Stimulated activated CD4-positive, alpha-beta T cell treated with anti-CD3 and anti-CD28 coated beads, Interleukin-2, amount 100 ng/mL, for 48 hours (primary cell): ENCODE results near the gene FBN3.
"Not testable (repeated sequence)": the region's sequence is repeated elsewhere in the genome, so short reads cannot be mapped to it uniquely, and the experiment has no call there.

Experiments
- DNase-seq, 2 donors: peaks; one replicate each; pipeline ENCODE4 v3.0.0-alpha.2; 2020

Gene FBN3

DNA sequence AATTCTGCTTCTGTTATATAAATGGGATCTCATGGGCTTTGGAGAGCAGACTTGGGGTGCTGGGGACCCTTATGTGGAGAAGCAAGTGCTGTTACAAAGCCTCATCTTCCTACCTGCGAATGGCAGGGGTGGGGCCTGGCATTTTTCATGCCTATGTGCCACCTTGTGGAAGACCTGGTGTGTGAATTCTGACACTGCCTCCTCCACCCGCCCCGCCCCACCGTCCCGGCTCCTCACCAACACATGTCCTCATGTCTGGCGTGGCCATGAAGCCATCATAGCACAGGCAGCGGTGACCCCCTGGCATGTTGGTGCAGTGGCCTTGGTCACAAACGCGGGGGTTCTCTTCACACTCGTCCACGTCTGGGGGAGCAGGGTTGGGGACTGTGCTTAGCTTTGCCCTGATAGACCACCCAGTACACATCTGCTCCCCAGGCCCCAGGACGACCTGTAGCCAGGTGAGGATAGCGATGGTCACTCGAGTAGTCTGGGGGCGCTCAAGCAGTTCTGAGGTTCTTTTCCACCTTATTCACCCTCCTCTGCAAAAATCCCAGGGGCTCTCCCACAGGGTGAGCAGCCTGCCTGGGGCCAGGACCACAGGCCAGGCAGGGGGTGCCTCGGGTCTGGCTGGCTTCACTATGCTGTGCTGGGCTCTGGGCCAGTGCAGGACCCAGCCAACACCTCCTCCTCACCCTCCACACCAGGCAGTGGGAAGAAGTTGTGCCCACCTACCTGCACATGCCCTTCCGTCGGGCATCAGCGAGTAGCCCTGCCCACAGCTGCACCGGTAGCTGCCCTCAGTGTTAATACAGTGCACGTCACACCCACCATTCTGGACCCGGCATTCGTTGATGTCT is 32.7 kb downstream of the FBN3 start:
- no peak for DNase-seq

DNA sequence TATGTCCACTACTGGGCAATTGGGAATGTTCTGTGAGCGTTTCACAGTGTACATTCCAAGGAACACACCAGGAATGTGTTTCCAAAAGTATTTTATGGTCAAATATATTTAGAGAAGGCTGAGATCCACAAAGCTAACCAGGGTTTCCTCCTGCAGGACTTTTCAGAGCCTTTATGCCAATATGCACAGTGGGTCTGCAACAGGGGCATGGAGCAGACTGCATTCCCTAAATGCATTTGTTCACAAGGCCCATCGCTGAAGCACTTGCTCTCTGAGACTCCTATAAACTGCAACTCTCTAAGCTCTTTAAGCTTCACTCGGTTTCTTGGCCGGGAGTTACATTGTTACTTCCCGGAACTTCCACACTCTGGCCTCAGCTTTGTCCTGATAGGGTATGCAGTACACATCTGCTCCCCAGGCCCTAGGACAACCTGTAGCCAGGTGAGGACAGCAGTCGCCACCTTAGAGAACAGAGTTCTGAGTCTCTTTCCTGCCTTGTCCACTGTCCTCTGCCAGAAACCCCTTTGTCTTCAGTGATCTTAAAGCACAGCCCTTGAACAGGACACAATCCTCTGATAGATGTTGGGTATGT is 33.5 kb downstream of the FBN3 start:
- no peak for DNase-seq

DNA sequence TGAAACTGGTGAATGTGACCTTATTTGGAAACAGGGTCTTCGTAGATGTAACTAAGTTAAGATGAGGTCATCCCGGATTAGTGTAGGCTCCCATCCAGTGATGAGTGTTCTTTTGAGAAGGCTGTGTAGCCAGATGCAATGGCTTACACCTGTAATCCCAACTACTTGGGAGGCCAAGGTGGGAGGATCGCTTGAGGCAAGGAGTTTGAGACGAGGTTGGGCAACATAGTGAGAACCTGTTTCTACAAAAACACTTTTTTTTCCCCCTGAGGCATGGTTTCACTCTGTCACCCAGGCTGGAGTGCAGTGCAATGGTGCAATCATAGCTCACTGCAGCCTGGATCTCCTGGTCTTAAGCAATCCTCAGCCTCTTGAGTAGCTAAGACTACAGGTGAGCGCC is 36.4 kb downstream of the FBN3 start:
- DNase-seq: no peak

DNA sequence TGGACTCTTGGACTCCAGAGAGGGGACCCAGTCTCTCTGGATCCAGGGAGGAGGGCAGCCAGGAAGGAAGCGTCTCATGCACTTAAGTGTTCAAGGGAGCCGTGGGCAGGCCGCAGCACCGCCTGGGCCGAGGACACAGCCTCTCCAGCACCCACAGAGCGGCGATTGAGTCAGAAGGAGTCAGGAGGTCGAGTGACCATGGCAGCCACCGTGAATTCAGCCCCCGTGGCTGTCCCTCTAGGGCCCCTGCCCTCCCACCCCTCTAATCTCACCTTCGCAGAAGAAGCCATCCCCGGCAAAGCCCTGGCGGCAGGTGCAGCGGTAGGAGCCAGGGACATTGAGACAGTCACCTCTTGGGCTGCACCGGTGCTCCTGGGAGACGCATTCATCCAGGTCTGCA is 38.0 kb downstream of the FBN3 start:
- DNase-seq: no peak

DNA sequence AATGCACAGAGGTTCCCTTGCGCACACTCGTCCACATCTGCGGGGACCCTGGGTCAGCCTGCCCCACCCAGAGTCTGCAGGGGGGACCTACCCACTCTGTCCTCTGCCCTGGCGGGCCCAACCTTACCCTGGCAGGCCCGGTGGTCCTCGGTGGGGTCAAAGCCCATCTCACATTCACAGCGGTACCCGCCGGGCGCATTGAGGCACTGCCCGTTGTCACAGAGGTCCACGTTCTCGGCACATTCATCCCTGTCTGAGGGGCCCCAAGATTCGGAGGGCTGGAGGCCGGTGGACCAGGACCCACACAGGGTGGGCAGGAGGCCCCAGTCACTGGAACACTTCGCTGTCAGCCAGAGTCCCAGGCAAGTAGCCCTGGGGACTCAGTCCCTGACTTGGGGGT is 38.5 kb downstream of the FBN3 start:
- DNase-seq: no peak

DNA sequence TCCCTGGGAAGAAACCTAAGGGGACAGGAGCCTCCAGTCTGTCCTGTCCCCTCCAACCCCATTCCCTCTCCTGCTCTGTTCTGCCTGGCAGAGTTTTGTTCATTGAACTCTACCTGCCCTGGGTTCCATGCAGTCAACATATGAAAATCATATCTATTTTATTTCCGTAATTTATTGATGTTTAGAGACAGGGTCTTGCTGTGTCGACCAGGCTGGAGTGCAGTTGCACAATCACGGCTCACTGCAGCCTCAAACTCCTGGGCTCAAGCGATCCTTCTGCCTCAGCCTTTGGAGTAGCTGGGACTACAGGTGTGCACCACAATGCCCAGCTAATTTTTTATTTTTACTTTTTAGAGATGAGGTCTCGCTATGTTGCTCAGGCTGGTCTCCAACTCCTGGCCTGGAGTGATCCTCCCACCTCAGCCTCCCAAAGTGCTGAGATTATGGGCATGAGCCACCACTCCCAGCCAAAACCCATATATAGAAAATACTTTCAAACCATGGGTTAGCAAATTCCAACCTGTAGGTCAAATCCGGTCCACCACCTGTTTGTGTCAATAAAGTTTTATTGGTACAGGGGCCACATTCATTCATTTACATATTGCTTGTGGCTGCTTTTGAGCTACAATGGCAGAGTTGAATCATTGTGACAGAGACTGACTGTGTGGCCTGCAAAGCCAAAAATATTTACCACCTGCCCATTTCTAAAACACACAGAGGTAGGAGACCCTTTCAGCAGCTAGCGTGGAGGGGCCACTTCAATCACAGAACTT is 39.3 kb downstream of the FBN3 start:
- no peak for DNase-seq

DNA sequence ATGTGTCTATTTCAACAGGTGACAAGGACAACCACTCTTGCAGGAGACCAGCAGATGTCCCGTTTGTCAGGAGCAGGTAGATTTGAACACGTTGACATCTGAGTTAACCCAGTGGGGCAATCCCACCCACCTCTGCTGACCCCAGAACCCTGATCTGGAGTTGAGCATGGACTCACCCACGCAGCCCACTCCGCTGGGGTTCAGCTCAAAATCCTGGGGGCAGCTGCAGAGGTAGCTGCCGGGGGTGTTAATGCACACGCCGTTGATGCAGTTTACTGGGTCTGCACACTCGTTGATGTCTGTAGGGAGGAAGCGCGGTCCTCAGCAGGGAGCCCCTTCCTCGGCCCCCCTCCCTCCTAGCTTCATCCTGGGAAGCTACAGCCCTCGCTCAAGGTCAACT is 39.9 kb downstream of the FBN3 start:
- no peak for DNase-seq

DNA sequence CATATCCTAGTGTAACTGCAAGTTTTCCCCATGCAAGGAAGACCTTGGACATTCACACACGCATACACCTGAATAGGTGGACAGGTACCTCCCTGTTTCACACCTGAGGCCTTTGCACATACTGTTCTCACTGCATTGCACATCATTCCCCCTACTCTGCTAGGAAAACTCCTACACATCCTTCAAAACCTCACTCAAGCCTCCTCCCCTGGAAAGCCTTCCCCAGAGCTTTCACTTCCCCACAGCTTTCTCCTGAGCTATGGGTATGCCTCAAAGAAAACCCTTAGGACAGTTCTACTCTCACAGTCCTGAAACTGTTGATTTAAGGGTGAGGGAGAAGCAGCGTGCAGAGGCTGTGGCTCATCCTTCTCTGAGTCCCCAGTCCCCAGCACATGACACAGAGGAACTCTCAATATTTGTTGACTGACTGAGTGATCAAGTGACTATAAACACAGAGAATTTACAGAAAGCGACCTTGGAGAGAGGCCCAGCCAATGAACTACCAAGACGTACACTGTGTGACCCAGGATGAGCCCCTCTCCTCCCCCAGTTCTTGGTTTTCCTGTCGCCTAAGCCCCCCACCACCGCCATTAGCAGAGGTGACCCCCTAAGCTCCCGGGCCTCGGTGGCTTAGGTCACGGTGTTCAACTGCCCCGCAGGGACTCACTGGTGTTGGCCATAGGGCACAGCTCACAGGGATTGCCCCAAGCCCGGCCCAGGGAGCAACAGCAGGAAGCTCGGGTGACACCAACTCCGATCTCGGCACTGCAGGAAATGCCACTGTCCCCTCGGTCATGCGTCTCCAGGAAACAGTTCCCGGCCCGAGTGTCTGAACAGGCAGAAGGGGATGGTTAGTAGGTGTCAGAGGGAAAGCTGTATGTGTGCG is 40.6 kb downstream of the FBN3 start:
- no peak for DNase-seq

DNA sequence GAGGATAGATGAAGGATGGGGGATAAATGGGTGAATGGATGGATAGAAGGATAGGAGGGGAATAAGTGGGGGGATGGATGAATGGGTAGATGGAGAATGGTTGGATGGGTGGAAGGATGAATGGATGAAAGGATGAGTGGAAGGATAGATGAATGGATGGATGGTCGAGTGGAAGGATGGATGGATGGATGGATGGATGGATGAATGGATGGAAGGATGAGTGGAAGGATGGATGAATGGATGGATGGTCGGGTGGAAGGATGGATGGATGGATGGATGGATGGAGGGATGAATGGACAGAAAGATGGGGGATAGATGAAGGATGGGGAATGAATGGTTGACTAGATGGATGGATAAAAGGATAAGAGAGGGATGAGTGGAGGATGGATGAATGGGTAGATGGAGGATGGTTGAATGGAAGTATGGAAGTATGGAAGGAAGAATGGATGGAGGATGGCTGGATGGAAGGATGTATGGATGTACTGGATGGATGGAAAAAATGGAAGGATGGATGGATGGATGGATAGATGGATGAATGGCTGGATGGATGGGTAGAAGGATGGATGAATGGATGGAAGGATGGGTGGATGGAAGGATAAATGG is 42.0 kb downstream of the FBN3 start:
- no peak for DNase-seq

DNA sequence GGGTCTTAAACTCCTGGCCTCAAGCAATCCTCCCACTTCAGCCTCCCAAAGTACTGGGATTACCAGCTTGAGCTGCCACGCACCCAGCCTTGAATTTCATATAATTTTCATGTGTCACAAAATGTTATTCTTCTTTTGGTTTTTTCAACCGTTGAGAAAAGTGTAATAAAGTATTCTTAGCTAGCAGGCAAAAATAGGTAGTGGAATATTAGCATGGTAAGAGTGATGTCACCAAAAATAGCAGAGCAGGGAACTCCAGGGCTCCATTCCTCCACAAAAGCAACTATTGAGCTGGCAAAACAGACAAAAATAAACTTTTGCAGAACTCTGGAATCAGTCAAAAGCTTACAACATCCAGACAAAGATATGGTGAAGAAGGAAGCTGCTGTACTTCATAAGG is 43.9 kb downstream of the FBN3 start:
- DNase-seq: no peak

DNA sequence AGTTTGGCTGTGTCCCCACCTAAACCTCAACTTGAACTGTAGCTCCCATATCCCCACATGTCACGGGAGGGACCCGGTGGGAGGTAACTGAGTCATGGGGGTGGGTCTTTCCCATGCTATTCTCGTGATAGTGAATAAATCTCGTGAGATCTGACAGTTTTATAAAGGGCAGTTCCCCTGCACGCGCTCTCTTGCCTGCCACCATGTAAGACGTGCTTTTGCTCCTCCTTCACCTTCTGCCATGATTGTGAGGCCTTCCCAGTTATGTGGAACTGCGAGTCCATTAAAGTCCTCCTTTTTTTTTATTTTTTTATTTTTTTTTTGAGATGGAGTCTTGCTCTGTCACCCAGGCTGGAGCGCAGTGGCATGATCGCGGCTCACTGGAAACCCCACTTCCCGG is 47.5 kb downstream of the FBN3 start:
- DNase-seq: not testable (repeated sequence)

DNA sequence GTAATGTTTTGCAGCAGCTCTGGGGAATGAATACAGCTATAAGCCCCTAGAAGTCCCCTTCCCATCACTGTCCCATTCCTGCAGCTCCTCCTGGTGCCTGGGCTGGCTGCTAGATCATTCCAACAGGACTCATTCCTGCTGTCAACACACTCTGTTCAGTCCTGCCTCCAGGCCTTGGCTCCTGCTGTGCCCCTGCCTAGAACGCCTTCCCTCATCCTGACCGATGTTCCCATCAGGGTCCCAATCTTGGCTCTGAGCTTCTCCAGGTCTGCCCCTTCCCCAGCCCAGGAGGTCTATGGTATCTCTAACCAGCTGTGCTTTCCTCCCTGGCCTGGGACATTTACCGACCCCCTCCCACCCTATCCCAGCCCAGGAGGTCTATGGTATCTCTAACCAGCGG is 48.1 kb downstream of the FBN3 start:
- no peak for DNase-seq

DNA sequence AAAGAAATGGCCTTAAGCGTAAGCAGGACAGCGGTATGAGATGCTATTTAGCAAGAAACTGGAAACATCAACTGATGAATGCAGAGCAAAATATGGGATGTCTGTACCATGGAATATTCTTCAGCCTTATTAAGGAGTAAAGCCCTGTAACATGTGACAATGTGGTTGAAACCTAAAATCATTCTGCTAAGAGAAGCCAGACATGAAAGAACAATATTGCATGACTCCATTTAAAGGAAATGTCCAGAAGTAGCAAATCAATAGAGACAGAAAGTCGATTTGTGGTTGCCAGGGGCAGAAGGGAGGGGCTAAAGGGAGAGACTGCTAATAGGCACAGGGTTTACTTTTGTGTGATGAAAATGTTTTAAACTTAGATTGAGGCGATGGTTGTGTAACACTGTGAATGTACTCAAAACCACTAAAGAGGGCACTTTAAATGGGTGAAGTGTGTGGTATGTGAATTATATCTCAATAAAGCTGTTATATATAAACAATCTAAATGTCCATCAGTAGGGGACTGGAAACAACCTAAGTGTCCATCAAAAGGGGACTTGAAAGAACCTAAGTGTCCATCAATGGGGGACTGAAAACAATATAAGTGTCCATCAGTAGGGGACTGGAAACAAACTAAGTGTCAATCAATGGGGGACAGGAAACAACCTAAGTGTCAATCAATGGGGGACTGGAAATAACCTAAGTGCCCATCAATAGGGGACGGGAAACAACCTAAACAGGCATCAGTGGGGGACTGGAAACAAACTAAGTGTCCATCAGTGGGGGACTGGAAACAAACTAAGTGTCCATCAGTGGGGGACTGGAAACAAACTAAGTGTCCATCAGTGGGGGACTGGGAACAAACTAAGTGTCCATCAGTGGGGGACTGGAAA is 51.5 kb downstream of the FBN3 start:
- DNase-seq: no peak

DNA sequence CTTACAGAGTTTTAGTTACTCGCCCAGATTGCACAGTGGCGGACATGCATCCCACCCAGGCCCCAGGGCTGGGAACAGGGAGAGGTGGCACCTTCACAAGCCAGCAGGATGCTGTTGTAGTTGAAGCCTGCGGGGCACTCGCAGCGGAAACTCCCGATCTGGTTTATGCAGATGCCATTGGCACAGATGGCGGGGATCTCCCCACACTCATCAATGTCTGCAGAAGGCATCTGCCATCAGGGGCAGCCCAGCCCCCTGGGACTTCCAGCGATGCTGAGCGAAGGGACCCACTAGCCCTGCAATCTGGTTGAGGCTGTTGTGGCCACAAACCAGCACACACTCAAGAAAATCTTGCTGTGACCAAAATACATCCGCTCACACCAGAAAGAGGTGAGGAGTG is 52.2 kb downstream of the FBN3 start:
- DNase-seq: no peak

DNA sequence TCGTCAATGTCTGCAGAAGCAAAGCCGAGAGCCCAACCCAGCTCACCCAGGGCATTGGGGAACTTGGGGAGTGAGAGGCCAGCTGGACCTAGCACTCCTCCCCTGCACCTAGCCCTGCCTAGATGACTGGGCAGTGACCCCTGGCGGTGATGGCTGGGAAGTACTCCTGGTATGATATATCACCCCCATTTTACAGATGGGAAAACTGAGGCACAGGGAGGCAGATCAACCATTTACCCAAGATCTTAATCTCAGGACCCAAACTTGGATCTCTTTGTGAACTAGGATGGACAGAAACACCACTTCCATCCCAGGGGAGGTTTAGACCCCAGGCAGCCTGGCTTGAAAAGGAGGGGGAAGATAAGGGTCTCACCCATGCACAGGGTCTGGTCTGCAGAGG is 53.3 kb downstream of the FBN3 start:
- no peak for DNase-seq

DNA sequence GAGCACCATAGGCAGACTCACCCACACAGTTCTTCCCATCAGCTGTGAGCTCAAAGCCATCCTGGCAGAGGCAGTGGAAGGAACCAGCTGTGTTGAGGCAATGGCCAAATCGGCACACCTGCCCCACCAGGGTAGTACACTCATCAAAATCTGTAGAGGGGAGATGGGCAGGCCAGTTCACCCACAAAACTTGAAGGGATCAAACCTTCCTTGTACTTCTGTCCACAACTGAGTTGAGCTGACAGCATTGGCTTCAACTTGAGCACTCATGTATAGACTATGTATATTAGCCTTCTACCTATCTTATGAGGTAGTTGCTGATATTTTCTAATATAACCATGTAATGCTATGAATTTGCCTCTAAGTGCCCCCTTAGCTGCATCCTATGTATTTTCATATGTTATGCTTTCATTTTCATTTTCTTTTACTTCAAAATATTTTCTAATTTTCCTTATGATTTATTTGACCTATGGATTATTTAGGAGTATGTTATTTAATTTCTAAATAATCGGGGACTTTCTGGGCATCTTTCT is 54.0 kb downstream of the FBN3 start:
- DNase-seq: no peak

DNA sequence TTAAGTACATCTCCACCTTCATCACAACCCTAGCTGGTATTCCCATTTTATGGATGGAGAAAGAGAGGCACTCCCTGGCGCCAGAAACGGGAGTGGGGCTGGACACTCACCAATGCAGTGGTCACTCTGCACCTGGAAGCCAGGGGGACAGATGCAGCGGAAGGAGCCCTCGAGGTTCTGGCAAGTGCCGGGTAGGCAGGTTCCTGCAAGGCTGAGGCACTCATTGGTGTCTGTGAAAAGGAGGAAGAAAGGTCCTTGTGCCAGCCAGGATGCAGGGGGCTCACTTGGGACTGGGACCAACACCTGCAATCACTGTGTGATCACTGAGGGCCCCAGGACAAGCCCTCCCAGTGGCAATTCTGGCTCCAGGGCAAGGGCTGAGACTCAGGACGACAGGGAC is 55.1 kb downstream of the FBN3 start:
- DNase-seq: no peak

DNA sequence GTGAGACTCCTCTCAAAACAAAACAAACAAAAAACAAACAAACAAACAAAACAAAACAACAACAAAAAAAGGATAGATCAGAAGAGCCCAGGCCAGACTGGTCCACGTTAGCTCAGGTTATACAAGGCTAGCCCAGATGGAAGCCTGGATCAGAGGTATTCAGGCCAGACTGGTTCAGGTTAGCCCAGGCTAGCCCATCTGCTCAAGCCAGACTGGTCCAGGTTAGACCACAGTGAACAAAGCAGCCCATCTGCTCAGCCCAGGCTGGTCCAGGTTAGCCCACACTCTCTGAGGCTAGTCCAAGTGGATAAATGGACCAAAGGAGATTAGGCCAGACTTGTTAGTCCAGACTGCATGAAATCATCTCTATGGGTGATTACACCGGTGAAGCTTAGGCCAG is 55.7 kb downstream of the FBN3 start:
- DNase-seq: no peak

DNA sequence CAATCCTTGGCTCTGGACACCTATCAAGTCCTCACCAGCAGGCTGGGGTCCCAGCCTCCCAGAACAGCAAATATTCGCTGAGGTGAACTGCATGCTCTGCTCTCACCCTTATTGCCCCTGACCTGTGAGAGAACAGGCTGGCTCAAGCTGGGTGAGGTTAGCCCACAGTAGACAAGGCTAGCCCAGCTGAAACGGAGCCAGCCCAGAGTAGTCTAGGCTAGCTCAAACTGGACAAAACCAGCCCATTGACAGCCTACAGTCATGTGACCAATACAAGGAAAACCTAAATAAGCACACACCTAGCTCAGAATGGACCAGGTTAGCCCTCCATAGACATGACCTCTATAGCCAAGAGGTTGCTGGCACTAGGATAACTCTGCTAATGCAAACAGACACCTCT is 58.4 kb downstream of the FBN3 start:
- no peak for DNase-seq

DNA sequence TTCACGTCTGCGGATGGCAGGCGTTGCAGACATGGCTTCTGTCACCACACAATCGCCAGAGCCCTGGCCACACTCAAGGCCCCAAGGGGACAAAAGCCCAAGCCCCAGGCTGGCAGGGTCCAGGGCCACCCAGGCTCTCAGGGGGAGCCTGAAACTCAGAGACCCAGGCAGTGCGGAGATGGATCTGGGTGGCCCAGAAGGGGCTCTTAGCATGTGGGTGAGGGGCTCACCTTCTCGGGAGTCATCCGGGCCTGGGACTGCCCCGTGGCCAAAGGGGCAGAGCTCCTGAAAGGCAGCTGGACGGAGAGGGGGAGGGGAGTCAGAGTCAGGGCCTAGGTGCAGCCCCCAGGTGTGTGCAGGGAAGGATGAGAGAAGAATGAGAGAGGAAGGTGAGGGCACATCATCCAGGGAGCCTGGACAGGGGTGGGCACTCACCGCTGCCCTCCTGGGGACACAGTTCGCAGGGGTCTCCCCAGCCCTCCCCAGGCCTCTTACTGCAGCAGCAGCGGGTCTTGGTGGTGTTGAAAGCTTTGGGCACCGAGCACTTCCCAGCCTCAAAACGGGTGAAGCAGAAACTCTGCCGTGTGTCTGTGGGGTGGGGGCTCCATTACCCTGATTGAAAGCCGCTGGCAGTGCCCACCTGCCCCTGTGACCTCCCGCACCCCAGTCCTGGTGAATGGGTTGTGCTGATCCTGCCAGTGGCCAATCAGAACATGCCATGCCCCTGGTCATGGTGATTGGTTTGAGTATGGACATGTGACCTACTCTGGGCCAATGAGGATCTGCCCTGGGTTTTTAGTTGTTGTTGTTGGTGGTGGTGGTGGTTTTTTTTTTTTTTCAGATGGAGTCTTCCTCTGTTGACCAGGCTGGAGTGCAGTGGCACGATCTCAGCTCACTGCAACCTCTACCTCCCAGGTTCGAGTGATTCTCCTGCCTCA is 59.5 kb downstream of the FBN3 start:
- DNase-seq: no peak
